PC-9 (cell line): ENCODE results near the gene MTARC2. TPM values are rescaled to one million over a fixed set of nuclear protein-coding genes. Genes with fewer than 3 reads are reported as not detected.

Experiments
- BruUV-seq: library from RNA; stranded (reverse); fragments of 400-500 nt; replicated peaks from 2 replicates; lab custom pipeline; 2021; lab: Mats Ljungman, UMichigan
- CTCF ChIA-PET: fragments of 300-600 bp; sonication (Branson Sonifier 250); formaldehyde crosslinking; loops from one replicate; lab custom pipeline; 2022; ENCODE audit warnings: antibody characterized with exemption; lab: Charles Lee
- POLR2A ChIA-PET: fragments of 300-600 bp; sonication (Branson Sonifier 250); formaldehyde crosslinking; loops from one replicate; lab custom pipeline; 2022; ENCODE audit warnings: antibody characterized with exemption; ENCODE audit not compliant: unreplicated experiment; lab: Charles Lee
- DNase-seq, 2 experiments: peaks; one replicate each; pipeline versions ENCODE4 v3.0.0 to v3.0.0-alpha.2; 2015 to 2022; ENCODE audit warnings: mixed read lengths in 1 of 2
- H2AFZ ChIP-seq: fragments of 200-600 bp; sonication (generic); 2 replicates; pipeline ENCODE4 v1.8.1; 2017; ENCODE audit warnings: antibody characterized with exemption
- H3F3A ChIP-seq: fragments of 200-600 bp; sonication (generic); 2 replicates; pipeline ENCODE4 v1.8.1; 2017; ENCODE audit warnings: antibody characterized with exemption, mild to moderate bottlenecking, low read depth; ENCODE audit not compliant: insufficient read depth
- H3K27ac ChIP-seq: fragments of 200-600 bp; sonication (generic); 2 replicates; pipeline ENCODE4 v1.6.1; 2016; ENCODE audit warnings: mixed run types
- H3K27me3 ChIP-seq: fragments of 200-600 bp; sonication (generic); 2 replicates; pipeline ENCODE4 v1.6.1; 2016; ENCODE audit warnings: low read depth, mixed run types; ENCODE audit not compliant: insufficient read depth
- H3K36me3 ChIP-seq: fragments of 200-600 bp; sonication (generic); 2 replicates; pipeline ENCODE4 v1.6.1; 2016; ENCODE audit warnings: low read depth, mixed run types
- H3K4me1 ChIP-seq: fragments of 200-600 bp; sonication (generic); replicated peaks from 2 replicates; pipeline ENCODE4 v1.6.1; 2016; ENCODE audit warnings: mixed run types; ENCODE audit not compliant: insufficient read depth
- H3K4me2 ChIP-seq: fragments of 200-600 bp; sonication (generic); 2 replicates; pipeline ENCODE4 v1.6.1; 2017; ENCODE audit warnings: mixed run types
- H3K4me3 ChIP-seq: fragments of 200-600 bp; sonication (generic); 2 replicates; pipeline ENCODE4 v1.6.1; 2016; ENCODE audit warnings: mixed run types
- H3K79me2 ChIP-seq: fragments of 200-600 bp; sonication (generic); 2 replicates; pipeline ENCODE4 v1.6.1; 2017; ENCODE audit warnings: low read depth, mixed run types
- H3K9me2 ChIP-seq: fragments of 200-600 bp; sonication (generic); 2 replicates; pipeline ENCODE4 v1.8.1; 2017; ENCODE audit warnings: mild to moderate bottlenecking; ENCODE audit not compliant: insufficient read depth
- H3K9me3 ChIP-seq: fragments of 200-600 bp; sonication (generic); 2 replicates; pipeline ENCODE4 v1.8.1; 2016; ENCODE audit warnings: low read depth; ENCODE audit not compliant: insufficient read depth
- H4K20me1 ChIP-seq: fragments of 200-600 bp; sonication (generic); 2 replicates; pipeline ENCODE4 v1.8.1; 2017; ENCODE audit not compliant: insufficient read depth
- CTCF ChIP-seq: fragments of 200-600 bp; sonication (generic); conservative IDR thresholded peaks from 2 replicates; pipeline ENCODE4 v1.6.1; 2017; ENCODE audit warnings: mixed run types, antibody characterized with exemption, mild to moderate bottlenecking, moderate library complexity
- EZH2 ChIP-seq: fragments of 200-600 bp; sonication (generic); IDR thresholded peaks from 2 replicates; pipeline ENCODE4 v1.8.0; 2017; ENCODE audit warnings: antibody characterized with exemption, low read depth
- intact Hi-C: fragments of 100-400 bp; cut with micrococcal nuclease; formaldehyde crosslinking; loops from one replicate; pipeline ENCODE4 v1.10.0; 2022; ENCODE audit not compliant: unreplicated experiment
- total RNA-seq: library from RNA; stranded (reverse); gene quantifications from 2 replicates; pipeline ENCODE4 v1.2.3, GENCODE V29; 2021

Gene MTARC2
- total RNA-seq, 1 experiment from 2014 or later = 23.1 TPM

GRCh38 chr1:220761688-220762427 is 13.7 kb downstream of the MTARC2 start:
- ChIA-PET CTCF (no interaction called here), POLR2A (no interaction called here)
- intact Hi-C loops = no loop called here
- DNase-seq = no peak
- no peaks in the 10 kb centered on the region for H3K9me3 ChIP-seq
- no peaks in the 10 kb centered on the region for H3K36me3 ChIP-seq
- H3F3A ChIP-seq = no peaks in the 10 kb centered on the region
- H2AFZ ChIP-seq = no peak overlapping the region
- H3K4me3 ChIP-seq = no peak overlapping the region
- no peaks in the 10 kb centered on the region for H3K27me3 ChIP-seq
- H3K4me2 ChIP-seq = no peak overlapping the region
- no peaks in the 10 kb centered on the region for H4K20me1 ChIP-seq
- no peak for TF ChIP-seq EZH2
- no TSS peak for BruUV-seq
- H3K4me1 ChIP-seq = no peaks in the 10 kb centered on the region
- H3K27ac ChIP-seq = no peak overlapping the region
- H3K9me2 ChIP-seq = no peaks in the 10 kb centered on the region
- no peaks in the 10 kb centered on the region for H3K79me2 ChIP-seq

GRCh38 chr1:220764757-220765156 is 16.6 kb downstream of the MTARC2 start:
- no TSS peak for BruUV-seq
- POLR2A ChIA-PET = no interaction called here
- CTCF ChIA-PET = no interaction called here

GRCh38 chr1:220767312-220768125 is 19.4 kb downstream of the MTARC2 start:
- no peak overlapping the region for H3K4me3 ChIP-seq
- H3K4me1 ChIP-seq = no peaks in the 10 kb centered on the region
- intact Hi-C loops = no loop called here
- ChIA-PET CTCF (no interaction called here), POLR2A (no interaction called here)
- H3K4me2 ChIP-seq = no peak overlapping the region
- H2AFZ ChIP-seq = no peak overlapping the region
- no peak overlapping the region for H3K27ac ChIP-seq
- H3K9me2 ChIP-seq = no peaks in the 10 kb centered on the region
- H3K79me2 ChIP-seq = no peaks in the 10 kb centered on the region
- TF ChIP-seq EZH2 (no peak), CTCF (no peak)
- no peaks in the 10 kb centered on the region for H3K9me3 ChIP-seq
- H3K36me3 ChIP-seq = no peaks in the 10 kb centered on the region
- no peaks in the 10 kb centered on the region for H3F3A ChIP-seq
- H4K20me1 ChIP-seq = no peaks in the 10 kb centered on the region
- BruUV-seq = no TSS peak
- DNase-seq = no peak
- H3K27me3 ChIP-seq = no peaks in the 10 kb centered on the region

More at GRCh38 chr1:220764757-220765156, 16.6 kb downstream of the MTARC2 start:
- Histone ChIP-seq H3K9me2 (no peaks in the 10 kb centered on the region), H3K36me3 (no peaks in the 10 kb centered on the region), H3K4me3 (no peak overlapping the region), H3K9me3 (no peaks in the 10 kb centered on the region), H3K27me3 (no peaks in the 10 kb centered on the region), H3K27ac (no peak overlapping the region), H2AFZ (no peak overlapping the region), H4K20me1 (no peaks in the 10 kb centered on the region), H3K79me2 (no peaks in the 10 kb centered on the region), H3K4me1 (no peaks in the 10 kb centered on the region), H3K4me2 (no peak overlapping the region), H3F3A (no peaks in the 10 kb centered on the region)
- no peak for DNase-seq
- no peak for TF ChIP-seq EZH2
- TF ChIP-seq CTCF = no peak
- intact Hi-C loops = no loop called here
